H1 (cell line): ENCODE measurements around the gene ADM5. TPM values are rescaled to one million over a fixed set of nuclear protein-coding genes. Genes with fewer than 3 reads are reported as not detected.
A peak's percentile ranks its signal among the peaks of the same experiment; 100 is the strongest.

Experiments
- BRCA1 ChIP-seq: IDR thresholded peaks from 2 replicates; pipeline ENCODE4 v1.6.1; 2012; ENCODE audit warnings: low read depth, low read length, improper control_type of control experiment
- CEBPB ChIP-seq: IDR thresholded peaks from 2 replicates; pipeline ENCODE4 v1.6.1; 2012; ENCODE audit warnings: low read depth, low read length
- JUND ChIP-seq: IDR thresholded peaks from 2 replicates; pipeline ENCODE4 v1.6.1; 2011; ENCODE audit warnings: mild to moderate bottlenecking, improper control_type of control experiment, low read length
- NANOG ChIP-seq: IDR thresholded peaks from 2 replicates; pipeline ENCODE4 v1.6.1; 2011; ENCODE audit warnings: low read length, low read depth, mild to moderate bottlenecking, inconsistent platforms; ENCODE audit not compliant: insufficient read depth, poor library complexity, severe bottlenecking
- NRF1 ChIP-seq: IDR thresholded peaks from 2 replicates; pipeline ENCODE4 v1.6.1; 2011; ENCODE audit warnings: mild to moderate bottlenecking, low read depth, low read length, improper control_type of control experiment
- PHF8 ChIP-seq: fragments of 200-600 bp; sonication (generic); conservative IDR thresholded peaks from 2 replicates; pipeline ENCODE4 v1.7.1; 2012; ENCODE audit warnings: low read depth, mild to moderate bottlenecking, inconsistent platforms, low read length, moderate library complexity
- POLR2AphosphoS5 ChIP-seq: IDR thresholded peaks from 2 replicates; pipeline ENCODE4 v1.6.1; 2011; ENCODE audit warnings: low read depth, low read length
- RAD21 ChIP-seq, 2 experiments: IDR thresholded peaks in 1 of 2; conservative IDR thresholded peaks in 1 of 2; 2 replicates each; pipeline ENCODE4 v1.6.1; 2011; ENCODE audit warnings: low read depth in 2 of 2, low read length in 2 of 2, improper control_type of control experiment in 1 of 2, inconsistent platforms in 1 of 2, mild to moderate bottlenecking in 1 of 2, moderate library complexity in 1 of 2
- SP4 ChIP-seq: IDR thresholded peaks from 2 replicates; pipeline ENCODE4 v1.6.1; 2012; ENCODE audit warnings: low read length, inconsistent platforms
- TAF7 ChIP-seq: optimal IDR thresholded peaks from 2 replicates; pipeline ENCODE3; 2011; ENCODE audit warnings: low read depth, mild to moderate bottlenecking, inconsistent platforms, low read length, moderate library complexity, borderline replicate concordance
- polyA plus RNA-seq, 7 experiments: library from polyadenylated mRNA; depleted of rRNA in 3 of 7; stranded (reverse) in 5 of 7; unstranded in 2 of 7; fragments of >200 nt in 5 of 7; fragments of 200-250 nt in 2 of 7; gene quantifications; 1 replicate in 5 of 7; 2 replicates in 1 of 7; 4 replicates in 1 of 7; pipeline versions ENCODE4 v1.2.1 to v1.2.3, GENCODE V29; 2011 to 2013; ENCODE audit warnings: missing spikeins in 2 of 7, mixed read lengths in 2 of 7
- total RNA-seq: library from RNA; stranded (reverse); fragmentation: NEBNext Ultra II Directional; extraction: Animal tissue kit (Norgen Biotek cat#: 25700); gene quantifications from 2 replicates; pipeline ENCODE4 v1.2.1, GENCODE V29; 2021
- TF ChIP-seq, protein P1 (sequence below): fragments of 300-600 bp; sonication (generic); IDR thresholded peaks from 2 replicates; pipeline ENCODE4 v1.7.1; 2012; ENCODE audit warnings: low read length, moderate library complexity, mild to moderate bottlenecking, inconsistent platforms; ENCODE audit not compliant: insufficient replicate concordance

The ADM5 gene
- total and polyA plus RNA-seq, 2 of the 8 experiments (the other 6 are each of a cell fraction or from before 2014, with no cell fraction given), result 2.5 to 2.6 TPM

DNA sequence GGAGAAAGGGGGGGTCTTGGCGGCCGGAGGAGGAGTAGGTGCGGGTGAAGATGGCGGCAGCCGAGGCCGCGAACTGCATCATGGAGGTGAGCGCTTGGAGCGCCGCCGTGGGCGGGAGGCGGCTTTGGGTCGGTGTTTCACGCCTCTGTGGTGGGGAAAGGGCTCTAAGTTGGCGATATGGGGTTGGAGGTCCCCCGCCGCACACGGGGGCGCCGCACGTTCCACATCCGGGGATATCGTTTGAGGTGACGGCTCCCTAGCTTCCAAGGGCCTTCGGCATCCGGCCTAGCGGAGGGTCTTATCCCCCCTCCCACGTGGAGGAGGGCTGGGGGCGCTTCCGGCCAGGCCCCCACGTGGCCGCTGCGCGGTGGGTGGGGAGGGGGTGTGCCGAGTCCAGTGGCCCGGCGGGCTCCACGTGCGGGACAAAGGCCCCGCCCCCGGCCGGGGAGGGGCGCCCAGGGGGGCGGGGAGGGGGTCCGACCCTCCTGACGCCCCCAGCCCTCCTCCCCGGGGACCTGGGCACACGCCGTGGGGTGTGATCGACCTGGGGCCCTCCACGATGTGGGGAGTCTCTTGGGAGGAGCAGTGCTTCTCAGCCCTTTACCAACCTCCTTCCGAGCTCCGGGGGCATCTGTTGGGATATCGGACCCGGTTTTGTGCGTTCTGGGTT, 12.0 kb upstream of the ADM5 start, which contains the start of gene PRMT1 (continued):
- TF ChIP-seq PHF8 (peak; percentile 99), SP4 (no peak), NRF1 (no peak), BRCA1 (peak; percentile 38; the same call in 1 of the 2 replicates), NANOG (no peak), CEBPB (no peak), TAF7 (peak; percentile 61), RAD21 (IDR thresholded peaks at IDR 0.05 in 1 of 2, conservative IDR thresholded peaks at IDR 0.05 in 1 of 2; ENCODE audit: low read depth in 2 of 2, low read length in 2 of 2) (no peak), POLR2AphosphoS5 (peak; percentile 95), JUND (0 out of 2 replicates have a peak, but pooled peaks have one; percentile 9)
- TF ChIP-seq, protein P1, sequence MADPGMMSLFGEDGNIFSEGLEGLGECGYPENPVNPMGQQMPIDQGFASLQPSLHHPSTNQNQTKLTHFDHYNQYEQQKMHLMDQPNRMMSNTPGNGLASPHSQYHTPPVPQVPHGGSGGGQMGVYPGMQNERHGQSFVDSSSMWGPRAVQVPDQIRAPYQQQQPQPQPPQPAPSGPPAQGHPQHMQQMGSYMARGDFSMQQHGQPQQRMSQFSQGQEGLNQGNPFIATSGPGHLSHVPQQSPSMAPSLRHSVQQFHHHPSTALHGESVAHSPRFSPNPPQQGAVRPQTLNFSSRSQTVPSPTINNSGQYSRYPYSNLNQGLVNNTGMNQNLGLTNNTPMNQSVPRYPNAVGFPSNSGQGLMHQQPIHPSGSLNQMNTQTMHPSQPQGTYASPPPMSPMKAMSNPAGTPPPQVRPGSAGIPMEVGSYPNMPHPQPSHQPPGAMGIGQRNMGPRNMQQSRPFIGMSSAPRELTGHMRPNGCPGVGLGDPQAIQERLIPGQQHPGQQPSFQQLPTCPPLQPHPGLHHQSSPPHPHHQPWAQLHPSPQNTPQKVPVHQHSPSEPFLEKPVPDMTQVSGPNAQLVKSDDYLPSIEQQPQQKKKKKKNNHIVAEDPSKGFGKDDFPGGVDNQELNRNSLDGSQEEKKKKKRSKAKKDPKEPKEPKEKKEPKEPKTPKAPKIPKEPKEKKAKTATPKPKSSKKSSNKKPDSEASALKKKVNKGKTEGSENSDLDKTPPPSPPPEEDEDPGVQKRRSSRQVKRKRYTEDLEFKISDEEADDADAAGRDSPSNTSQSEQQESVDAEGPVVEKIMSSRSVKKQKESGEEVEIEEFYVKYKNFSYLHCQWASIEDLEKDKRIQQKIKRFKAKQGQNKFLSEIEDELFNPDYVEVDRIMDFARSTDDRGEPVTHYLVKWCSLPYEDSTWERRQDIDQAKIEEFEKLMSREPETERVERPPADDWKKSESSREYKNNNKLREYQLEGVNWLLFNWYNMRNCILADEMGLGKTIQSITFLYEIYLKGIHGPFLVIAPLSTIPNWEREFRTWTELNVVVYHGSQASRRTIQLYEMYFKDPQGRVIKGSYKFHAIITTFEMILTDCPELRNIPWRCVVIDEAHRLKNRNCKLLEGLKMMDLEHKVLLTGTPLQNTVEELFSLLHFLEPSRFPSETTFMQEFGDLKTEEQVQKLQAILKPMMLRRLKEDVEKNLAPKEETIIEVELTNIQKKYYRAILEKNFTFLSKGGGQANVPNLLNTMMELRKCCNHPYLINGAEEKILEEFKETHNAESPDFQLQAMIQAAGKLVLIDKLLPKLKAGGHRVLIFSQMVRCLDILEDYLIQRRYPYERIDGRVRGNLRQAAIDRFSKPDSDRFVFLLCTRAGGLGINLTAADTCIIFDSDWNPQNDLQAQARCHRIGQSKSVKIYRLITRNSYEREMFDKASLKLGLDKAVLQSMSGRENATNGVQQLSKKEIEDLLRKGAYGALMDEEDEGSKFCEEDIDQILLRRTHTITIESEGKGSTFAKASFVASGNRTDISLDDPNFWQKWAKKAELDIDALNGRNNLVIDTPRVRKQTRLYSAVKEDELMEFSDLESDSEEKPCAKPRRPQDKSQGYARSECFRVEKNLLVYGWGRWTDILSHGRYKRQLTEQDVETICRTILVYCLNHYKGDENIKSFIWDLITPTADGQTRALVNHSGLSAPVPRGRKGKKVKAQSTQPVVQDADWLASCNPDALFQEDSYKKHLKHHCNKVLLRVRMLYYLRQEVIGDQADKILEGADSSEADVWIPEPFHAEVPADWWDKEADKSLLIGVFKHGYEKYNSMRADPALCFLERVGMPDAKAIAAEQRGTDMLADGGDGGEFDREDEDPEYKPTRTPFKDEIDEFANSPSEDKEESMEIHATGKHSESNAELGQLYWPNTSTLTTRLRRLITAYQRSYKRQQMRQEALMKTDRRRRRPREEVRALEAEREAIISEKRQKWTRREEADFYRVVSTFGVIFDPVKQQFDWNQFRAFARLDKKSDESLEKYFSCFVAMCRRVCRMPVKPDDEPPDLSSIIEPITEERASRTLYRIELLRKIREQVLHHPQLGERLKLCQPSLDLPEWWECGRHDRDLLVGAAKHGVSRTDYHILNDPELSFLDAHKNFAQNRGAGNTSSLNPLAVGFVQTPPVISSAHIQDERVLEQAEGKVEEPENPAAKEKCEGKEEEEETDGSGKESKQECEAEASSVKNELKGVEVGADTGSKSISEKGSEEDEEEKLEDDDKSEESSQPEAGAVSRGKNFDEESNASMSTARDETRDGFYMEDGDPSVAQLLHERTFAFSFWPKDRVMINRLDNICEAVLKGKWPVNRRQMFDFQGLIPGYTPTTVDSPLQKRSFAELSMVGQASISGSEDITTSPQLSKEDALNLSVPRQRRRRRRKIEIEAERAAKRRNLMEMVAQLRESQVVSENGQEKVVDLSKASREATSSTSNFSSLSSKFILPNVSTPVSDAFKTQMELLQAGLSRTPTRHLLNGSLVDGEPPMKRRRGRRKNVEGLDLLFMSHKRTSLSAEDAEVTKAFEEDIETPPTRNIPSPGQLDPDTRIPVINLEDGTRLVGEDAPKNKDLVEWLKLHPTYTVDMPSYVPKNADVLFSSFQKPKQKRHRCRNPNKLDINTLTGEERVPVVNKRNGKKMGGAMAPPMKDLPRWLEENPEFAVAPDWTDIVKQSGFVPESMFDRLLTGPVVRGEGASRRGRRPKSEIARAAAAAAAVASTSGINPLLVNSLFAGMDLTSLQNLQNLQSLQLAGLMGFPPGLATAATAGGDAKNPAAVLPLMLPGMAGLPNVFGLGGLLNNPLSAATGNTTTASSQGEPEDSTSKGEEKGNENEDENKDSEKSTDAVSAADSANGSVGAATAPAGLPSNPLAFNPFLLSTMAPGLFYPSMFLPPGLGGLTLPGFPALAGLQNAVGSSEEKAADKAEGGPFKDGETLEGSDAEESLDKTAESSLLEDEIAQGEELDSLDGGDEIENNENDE, result no peak
